Fibroblast of skin of back (primary cell): Measurements from ENCODE around the gene ADRM1.

ENCODE experiments used
- DNase-seq: peaks from one replicate; pipeline ENCODE4 v3.0.0-alpha.2; 2013

Gene ADRM1

GRCh38 chr20:62312662-62312977 is 9.8 kb downstream of the ADRM1 start:
- DNase-seq = no peak

- no peak for DNase-seq
Observed at GRCh38 chr20:62313021-62313420, 10.2 kb downstream of the ADRM1 start.

GRCh38 chr20:62313460-62314338 is 10.9 kb downstream of the ADRM1 start:
- no peak for DNase-seq

GRCh38 chr20:62314339-62314638 is 11.5 kb downstream of the ADRM1 start:
- DNase-seq = no peak

- DNase-seq = no peak
Observed at GRCh38 chr20:62314711-62315302, 12.0 kb downstream of the ADRM1 start.

GRCh38 chr20:62315773-62316172 is 13.0 kb downstream of the ADRM1 start:
- no peak for DNase-seq

- DNase-seq = no peak
Observed at GRCh38 chr20:62316331-62317166, 13.8 kb downstream of the ADRM1 start.

GRCh38 chr20:62317167-62317655 is 14.4 kb downstream of the ADRM1 start:
- DNase-seq = no peak

GRCh38 chr20:62318400-62319345 is 15.9 kb downstream of the ADRM1 start:
- DNase-seq = no peak

GRCh38 chr20:62319346-62319909 is 16.6 kb downstream of the ADRM1 start:
- no peak for DNase-seq

- no peak for DNase-seq
Observed at GRCh38 chr20:62320581-62321354, 18.0 kb downstream of the ADRM1 start.

GRCh38 chr20:62321521-62321948 is 18.7 kb downstream of the ADRM1 start:
- no peak for DNase-seq

GRCh38 chr20:62321975-62322374 is 19.2 kb downstream of the ADRM1 start:
- DNase-seq = no peak

GRCh38 chr20:62322492-62323041 is 19.8 kb downstream of the ADRM1 start:
- no peak for DNase-seq

- DNase-seq = no peak
Observed at GRCh38 chr20:62323146-62323979, 20.6 kb downstream of the ADRM1 start.

- DNase-seq = no peak
Observed at GRCh38 chr20:62323980-62324906, 21.4 kb downstream of the ADRM1 start.

GRCh38 chr20:62325172-62325905 is 22.5 kb downstream of the ADRM1 start:
- DNase-seq = no peak

GRCh38 chr20:62326559-62326958 is 23.8 kb downstream of the ADRM1 start:
- DNase-seq = no peak
